Effector CD8-positive, alpha-beta T cell (primary cell): ENCODE measurements around the gene LRP2.
A peak's percentile ranks its signal among the peaks of the same experiment; 100 is the strongest.
"Not testable (repeated sequence)": the region's sequence is repeated elsewhere in the genome, so short reads cannot be mapped to it uniquely, and the experiment has no call there.

Experiments used
- DNase-seq: peaks from one replicate; lab custom pipeline; 2025; lab: John Stamatoyannopoulos, UW

LRP2 gene

DNA sequence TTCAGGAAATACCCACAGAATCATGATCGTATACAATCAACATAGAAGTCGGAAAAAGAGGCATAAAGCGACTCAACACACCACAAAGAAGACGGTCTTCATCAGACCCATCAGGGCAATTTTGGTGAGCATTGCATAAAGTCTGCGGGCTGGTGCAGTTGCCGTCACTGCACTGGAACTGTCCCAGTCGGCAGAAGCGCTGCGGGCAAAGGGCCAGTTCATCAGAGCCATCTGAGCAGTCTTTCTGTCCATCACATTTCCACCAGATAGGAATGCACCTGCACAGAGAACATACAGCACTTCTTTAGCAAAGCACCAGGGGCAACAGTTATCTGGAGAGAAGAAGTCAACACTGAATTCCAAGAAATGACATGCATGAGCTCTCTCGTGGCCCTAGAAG is 187.2 kb downstream of the LRP2 start:
- DNase-seq = no peak

DNA sequence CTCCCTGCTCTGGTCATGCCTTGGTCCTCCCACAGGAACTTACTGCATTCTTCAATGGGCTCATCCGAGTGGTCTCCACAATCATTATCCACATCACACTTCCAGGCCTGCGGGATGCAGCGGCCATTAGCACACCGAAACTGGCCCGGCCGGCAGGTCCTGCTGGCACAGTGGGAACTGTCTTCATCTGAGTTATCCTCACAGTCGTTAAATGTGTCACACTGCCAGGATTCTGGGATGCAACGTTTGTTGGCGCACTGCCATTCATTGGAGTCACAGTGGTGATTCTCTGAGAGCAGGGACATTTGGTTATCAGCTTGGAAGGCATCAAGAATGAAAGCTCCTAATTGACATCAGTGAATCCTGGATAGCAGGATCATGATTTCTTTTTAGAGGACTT is 188.5 kb downstream of the LRP2 start:
- DNase-seq = no peak

DNA sequence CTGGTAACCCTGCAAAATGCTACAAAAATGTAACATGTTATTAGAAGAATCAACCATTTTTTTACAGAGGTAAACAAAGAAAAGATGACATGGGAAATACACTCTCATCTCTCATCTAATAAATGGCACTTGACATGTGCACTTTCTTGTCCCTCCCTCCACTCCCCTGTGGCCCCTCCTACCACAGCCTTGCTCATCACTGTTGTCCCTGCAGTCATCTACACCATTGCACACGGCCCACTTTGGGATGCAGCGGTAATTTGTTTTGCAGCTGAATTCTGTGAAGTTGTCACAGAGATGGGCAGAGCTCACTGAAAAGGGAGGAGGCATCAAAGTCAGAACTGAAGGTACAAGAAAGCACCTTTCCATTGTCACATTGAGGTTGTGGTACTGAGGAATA is 189.4 kb downstream of the LRP2 start:
- no peak for DNase-seq

DNA sequence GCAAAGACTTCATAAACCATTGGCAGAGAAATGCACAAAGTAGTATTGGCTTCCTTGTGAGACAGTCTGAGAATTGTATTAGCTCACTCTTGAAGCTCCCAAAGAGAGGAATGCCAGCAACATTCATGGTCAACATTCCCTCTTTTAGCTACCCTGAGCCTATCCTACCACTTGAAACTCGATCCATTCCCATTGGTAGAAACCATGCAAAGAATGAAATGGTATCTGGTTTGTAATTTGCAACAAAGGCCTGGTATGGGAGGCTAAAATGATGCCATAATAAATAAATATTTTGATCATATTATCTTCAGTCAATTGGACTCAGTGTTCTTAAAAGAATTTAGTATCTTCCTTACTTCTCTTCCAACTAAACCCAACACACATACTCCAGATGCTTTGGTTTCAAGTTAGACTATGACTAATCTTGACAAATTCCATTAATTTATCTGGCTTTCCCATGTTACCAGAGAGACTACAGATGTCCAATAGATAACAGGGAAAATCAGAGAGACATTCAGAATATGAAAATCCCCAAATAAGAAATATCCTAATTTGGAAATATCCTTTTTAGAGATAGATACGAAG is 190.1 kb downstream of the LRP2 start:
- DNase-seq = no peak

DNA sequence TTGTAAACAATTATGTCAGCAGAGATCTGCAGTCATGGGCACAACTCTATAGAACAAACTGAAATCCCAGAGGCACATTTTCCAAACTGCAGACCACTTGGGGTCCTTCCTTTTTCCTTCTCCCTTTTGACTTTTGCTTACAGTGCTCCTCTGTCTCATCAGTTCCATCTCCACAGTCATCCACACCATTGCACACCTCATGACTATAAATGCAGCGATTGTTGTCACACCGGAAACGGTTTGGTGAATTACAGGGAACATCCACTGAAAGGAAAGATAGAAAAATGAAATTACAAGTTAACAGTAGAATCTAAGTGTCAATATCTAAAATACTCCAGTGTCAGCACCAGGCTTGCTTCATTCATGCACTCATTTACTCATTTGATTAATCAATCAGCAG is 196.5 kb downstream of the LRP2 start:
- no peak for DNase-seq

DNA sequence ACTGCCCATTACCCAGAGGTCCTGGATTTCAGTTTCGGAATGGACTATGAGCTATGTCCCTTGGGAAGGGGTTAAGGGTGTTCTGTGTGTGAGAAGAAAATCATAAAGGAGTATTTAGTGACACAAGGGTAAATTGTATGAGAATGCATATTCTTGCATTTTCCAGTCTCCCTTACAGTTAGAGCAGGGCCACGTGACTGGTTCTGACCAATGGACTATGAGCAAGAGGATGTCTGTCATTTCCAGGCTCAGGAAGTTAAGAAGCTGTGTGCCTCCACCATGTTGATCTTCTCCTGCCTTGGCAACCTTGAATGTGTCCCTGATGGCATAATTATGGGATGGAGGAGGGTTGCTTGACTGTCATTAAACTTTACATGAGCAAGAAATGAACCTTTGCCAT is 198.0 kb downstream of the LRP2 start:
- no peak for DNase-seq

DNA sequence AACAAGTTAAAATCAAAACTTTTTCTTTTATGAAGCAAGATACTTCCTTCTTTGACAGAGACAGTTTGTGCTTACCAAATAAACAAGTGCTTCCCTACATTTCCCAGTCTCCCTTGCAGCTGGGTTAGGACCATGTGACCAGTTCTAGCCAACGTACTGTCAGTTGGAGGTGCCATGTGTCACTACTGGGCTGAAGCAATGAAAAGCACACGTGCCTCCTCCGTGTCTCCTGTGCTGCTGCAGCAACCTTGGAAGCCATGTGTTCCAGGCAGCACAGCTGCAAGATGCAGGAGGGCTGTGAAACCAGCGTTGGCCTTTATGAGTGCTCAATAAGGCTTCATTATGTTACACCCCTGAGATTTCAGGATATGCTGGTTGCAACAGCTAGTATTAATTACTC is 199.7 kb downstream of the LRP2 start:
- no peak for DNase-seq

DNA sequence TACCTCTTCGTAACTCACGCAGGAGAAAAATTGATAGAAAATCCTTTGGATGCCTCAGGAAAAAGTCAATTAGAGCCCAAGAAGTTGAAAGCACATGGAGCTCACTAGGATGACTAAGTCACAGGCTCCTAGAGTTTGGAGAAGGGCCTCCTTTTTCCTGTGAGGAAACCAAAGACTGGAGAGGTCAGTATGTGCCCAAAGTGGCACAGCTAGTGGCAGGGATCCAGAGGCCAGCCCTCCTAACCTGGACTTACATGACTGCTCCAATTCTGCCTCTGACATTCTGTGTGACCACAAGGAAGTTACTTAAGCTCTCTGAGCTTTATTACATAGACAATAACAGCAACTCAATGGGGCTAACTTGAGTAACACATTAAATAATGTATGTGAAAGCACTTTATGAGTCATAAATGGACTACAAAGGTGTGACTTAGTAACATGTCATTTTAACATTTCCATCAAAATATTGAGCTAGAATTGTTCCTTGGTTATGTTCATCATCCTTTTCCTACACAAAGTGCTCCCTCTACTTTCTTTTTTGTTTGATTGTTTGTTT is 201.3 kb downstream of the LRP2 start:
- no peak for DNase-seq

DNA sequence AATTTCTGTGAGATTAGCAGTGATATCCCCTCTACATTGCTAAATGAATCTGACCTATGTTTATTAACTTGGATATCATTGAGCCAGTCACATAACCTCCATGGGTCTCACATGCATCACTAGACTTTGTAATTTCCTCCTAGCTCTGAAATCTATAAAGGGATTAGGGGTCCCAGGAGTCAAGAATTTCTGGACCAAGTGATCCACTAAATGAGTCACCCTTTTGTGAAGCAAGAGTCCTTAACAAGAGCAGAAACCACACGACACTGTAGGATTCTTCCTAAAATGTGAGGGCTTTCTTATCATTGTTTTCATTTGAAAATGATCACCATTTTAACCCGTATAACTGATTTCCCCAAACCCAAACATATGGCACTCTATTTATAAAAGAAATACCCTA is 202.6 kb downstream of the LRP2 start:
- no peak for DNase-seq

DNA sequence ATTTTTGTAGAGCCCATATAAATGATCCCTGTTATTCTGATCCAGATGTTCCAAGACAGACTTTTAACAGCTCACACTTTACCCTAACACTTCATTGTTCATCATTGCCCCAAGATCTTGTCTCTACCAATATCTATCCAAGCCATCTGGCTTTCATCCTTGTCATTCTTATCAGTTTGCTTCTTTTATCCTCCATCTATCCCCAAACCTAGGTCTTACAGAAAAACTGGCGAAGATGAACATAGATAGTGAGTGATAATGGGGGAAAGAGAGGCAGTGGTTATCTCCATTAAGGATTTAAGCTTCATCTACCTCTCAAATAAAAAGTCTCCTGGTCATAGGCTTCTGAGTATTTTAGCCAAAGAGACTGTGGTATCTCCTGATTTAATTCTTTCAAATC is 203.5 kb downstream of the LRP2 start:
- no peak for DNase-seq

DNA sequence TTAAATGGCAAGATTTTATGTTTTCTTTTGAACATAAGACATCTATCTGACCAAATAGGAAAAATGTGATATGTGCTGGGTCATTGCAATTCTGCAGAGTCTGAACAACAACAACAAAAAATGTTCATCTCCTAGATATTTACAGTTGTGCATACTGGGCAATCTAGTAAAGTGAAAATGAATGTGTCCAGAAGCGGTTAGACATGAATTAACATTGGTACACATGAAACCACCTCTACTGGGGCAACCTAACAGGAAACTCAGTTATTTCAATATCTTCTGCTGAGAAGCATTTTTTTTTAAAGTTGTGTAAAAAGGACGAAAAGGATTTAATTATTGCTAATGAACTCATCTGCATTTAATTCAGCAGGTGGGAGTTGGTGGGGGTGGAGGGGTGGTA is 216.1 kb downstream of the LRP2 start:
- no peak for DNase-seq

DNA sequence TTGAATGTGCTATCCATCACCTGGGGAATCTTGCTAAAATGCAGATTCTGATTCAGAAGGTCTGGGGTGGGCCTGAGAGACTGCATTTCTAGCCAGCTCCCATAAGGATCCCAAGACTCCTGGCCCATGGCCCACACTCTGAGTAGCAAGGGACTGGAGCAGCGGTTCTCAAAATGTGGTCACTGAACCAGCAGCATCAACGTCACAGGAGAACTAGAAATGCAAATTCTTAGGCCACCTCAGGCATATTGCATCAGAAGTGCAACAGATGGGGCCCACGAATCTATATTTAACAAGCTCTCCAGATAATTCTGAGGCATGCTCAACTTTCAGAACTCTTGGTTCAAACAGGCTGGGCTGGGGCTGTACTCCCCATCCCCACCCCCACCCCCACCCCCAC is 218.3 kb downstream of the LRP2 start:
- DNase-seq = no peak

DNA sequence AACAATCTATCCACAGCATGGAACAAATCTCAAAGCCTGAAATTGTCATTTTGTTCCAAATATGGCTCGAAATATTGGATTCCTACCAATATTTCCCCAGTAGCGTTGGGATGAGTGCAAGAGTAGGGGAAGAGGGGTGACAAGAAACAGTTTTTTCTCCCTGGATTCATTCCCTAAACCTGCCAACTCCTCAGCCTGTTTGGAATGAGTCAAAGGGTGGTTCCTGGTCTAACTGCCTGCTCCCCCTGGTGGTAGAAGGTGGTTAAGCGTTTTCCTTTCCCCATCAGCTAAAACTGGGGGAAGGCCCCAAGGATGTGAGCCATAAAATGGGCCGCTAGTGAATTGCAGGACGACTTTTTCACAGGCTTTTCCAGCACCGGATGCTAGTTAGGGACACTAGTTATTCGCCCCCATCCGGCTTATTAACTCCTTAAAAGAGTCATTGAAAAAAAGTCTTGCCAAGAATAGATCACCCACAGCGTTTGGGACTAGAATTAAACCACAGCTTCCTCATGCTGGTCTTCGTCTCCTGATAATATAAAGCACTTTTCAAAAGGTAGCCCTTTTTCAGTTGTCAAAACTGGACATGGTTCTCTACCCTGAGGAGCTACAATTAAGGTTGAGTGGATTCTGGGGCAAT is 220.5 kb downstream of the LRP2 start:
- peak; percentile 42 for DNase-seq

DNA sequence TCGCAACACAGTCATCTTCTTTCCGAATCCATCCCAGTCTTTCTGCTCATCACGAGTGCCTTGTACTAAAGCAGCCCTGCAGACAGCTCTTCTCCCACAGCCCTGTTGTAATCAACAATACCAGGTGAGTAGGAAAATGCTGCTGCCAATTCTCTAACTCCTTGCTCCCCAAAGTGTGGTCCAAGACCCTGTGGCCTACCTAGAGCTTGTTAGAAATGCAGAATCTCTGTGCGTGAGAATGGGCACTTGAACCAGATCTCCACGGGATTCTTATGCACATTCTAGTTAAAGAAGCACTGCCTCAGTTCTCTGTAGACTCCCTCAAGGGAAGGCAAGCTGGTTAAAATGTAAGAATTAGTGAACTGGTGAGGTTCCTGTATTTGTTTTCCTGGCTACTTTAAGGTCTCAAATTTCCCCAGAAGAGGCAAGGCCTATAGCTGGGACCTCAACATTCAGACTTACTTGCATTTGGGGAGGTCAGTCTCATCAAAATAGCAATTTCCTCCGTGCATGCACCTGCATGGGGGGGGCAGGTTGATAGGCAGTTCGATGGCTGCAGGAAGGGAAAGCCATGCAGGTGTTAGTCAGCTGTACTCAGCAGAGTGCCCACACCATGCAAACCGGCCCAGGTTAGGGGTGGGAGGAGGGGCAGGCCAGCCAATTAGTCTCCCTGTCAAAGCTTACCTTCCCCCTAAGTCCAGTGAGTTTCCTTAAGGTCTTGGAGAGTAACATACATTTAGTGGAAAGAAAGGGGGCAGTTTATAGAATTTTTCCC is 222.2 kb downstream of the LRP2 start:
- DNase-seq = no peak

DNA sequence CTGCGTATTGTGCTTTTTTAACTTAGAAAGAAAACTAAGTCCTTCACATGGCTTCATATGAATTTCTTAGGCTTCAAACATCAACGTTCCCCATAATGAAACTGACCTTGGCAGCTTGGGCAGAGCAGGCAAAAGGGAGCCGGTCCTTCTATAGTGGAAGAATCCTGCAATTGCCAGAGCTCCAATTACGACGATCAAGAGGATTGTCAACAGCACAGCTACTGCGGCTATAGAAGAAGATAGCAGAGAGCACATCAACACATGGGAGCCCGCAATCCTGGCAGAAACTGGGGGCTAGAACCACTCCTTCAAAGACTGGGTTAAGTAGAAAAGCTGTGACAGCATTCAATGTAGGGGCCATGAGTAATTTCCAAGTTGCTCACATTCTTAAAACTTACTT is 223.2 kb downstream of the LRP2 start:
- no peak for DNase-seq

DNA sequence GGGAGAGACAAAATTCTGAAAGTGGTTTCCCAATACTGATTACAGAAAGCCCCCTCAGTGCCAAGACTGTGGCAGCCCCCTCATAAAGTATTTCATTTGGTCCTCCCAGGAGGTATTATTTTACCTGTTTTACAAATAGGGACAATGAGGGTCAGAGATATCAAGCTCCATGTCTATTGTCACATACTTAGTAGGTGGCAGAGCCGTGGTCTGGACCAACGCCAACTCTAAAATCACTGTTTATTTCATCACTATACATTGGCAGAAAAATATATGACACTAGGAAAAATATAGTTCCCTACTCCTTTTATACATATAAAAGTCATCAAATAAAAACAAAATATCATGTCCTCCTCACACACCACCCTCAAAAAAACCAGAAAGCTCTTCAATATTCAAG is 224.4 kb downstream of the LRP2 start:
- no peak for DNase-seq

DNA sequence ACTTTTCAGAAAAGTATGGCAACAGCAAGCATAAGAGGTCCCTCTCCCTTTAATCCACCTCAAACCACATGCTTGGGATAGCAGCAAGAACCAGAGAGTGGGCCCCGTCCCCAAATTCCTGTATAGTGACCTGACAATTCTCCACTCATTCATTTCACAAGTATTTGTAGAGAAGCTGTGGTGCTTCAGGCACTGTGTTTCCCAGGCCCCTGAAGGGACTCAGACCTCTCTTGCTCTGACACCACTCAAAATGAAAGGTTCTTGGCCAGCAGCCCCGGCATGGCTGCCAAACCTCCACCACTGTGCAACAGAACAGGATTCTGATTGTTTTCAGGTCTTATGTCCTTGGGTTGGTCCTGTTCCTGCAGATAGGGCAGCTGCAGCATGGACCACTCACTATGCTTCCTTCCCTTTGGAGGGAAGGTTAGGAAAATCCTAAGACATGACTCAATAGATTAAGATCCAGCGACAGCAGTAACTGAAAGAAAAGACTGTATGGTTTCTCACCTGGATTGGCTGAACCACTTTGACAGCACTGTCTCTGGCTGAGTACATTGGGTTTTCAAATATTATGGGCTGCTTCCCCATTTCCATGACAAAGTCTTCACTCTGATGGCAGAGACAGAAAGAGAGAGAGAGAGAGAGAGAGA is 225.3 kb downstream of the LRP2 start:
- DNase-seq = no peak

DNA sequence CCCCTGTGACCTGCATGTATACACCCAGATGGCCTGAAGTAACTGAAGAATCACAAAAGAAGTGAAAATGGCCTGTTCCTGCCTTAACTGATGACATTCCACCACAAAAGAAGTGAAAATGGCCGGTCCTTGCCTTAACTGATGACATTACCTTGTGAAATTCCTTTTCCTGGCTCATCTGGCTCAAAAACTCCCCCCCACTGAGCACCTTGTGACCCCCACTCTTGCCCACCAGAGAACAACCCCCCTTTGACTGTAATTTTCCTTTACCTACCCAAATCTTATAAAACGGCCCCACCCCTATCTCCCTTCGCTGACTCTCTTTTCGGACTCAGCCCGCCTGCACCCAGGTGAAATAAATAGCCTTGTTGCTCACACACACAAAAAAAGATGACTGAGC is 225.9 kb downstream of the LRP2 start:
- not testable (repeated sequence) for DNase-seq

DNA sequence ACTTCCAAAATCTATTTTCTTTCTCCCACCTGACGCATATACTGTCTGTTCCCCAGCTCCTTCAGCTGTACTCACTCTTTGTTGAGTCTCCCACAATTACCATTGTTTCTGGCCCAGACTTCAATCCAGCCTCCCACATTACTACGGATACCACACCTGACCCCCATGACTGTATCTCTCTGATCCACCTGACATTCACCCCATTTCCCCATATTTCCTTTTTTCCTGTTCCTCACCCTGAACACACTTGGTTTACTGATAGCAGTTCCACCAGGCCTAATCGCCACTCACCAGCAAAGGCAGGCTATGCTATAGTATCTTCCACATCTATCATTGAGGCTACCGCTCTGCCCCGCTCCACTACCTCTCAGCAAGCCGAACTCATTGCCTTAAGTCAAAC is 228.1 kb downstream of the LRP2 start:
- DNase-seq = not testable (repeated sequence)

DNA sequence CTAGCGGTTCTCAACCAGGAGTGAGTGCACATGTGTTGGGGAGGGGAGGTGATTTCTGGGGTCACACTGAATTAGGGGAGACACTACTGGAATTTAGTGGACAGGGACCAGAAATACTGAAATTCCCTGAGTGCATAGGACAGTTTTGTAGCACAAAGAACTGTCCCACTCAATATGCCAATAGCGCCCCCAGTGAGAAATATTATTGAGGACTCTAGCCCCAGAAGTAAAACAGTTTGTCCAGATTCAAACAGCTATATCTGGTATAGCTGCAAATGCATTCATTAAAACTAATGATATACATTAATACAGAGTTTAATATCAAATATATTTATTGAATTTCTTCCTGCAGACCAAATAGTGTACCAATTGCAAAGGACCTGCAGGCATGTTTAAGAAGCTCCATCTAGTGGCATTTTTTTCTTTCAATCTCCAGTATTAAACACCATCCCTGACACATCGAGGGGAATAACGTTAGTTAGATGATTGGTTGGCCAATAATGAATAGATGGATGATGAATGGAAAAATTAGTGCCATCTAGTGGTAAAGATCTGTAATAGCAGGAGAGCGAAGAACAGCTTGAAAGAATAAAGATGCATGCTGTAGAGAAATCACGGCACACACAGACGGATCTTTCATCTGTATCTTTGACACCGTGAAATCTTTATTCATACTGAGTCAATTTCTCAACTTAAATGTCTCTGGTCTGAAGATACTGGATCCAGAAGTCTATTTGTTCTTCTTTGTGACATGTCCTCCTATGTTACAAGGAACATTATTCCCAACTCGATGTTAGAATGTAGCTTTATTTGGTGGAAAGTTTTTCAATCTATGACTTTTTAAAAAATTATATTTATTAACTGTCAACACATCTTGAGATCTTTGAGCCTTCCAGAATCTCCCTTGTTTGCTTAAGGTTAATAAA is 230.5 kb downstream of the LRP2 start:
- DNase-seq = no peak

DNA sequence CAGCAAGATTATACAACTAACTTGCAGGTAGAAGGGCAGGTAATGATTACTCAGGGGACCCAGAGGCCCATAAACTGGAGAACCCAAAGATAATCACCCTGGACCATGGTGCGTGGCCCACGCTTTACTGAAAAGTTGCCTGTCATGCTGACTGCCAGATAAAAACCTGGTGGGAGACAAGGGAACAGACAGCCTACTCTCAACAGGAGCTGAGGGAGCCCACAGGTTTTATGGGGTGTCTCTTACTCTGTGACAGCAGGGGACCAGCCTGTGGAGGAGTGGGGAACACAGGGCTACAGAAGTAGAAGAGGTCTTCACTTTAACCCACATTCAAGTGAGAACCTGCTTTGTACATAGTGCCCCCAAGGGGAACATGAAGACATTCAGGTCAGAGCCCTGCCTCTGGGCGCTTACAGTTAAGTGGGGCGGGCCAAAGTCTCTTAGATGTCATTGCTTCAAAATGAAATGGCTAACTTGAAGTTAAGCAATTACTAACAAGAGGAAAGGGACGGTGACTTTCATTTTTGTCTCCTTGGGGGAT is 232.6 kb downstream of the LRP2 start:
- DNase-seq = no peak
